HL-60/S4 (cell line): ENCODE results near the gene GAS2L2.

Source experiments
- in situ Hi-C: fragments of 300-500 bp; cut with MboI; formaldehyde crosslinking; loops from 2 replicates; pipeline ENCODE4 v1.14.3; 2022; ENCODE audit warnings: low sequenced_read_pairs

The GAS2L2 gene

GRCh38 chr17:35748341-35748841 lies 4.6 kb downstream of the GAS2L2 start:
- in situ Hi-C loops, result loop anchor here (25.0 kb wide), 1 partner anchor 586 kb away; no protein-coding TSS in a partner anchor

- in situ Hi-C loops, result loop anchor here (25.0 kb wide), 1 partner anchor 585 kb away; no protein-coding TSS in a partner anchor
Measured at GRCh38 chr17:35747540-35748017, 5.5 kb downstream of the GAS2L2 start.

DNA sequence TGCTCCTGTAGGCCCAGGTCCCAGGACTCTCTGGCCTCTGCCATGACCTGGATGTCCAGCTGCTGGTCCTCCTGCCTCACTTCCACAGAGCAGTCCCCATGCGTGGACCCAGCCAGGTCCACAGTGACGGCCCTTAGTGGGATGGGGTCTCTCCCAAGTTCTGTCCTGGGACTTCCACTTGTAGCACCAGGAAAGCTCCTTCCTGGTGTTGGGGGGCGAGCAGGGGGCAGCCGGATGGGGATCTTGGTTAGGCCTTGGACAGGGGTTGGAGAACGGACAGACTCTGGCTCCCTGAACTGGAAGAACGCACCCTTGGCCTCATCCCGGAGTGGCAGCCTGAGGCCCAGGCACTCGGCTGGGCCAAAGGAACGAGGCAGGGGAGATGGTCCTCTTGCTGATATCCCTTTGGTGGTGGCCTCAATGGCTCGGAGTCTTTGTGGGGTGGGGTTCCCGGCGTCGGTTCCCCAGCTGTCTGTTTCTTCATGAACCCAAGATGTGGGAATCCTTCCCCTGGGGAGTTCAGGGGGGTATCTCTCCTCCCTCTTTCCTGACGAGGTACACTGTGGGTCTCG lies 7.2 kb downstream of the GAS2L2 start:
- in situ Hi-C loops, result loop anchor here (25.0 kb wide), 1 partner anchor 584 kb away; no protein-coding TSS in a partner anchor

DNA sequence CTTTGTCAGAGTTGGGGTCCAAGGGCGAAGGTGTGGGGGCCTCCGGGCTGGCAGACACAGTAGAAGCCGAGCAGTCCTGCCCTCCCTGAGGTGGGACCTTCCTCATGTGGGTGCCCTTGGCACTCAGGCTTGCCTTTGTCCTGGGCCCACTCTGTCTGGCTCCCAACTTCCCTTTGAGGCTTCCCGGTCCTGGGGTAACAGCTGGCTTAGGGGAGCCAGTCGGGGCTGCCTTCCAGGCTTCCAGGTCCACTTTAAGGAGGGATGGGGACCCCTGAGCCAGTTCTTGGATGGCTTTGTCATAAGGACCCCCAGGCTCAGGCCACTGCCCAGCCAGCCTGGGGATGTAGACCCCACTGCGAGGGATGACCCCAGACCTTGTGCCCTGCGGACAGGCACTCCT lies 7.8 kb downstream of the GAS2L2 start:
- in situ Hi-C loops, result loop anchor here (25.0 kb wide), 1 partner anchor 583 kb away; no protein-coding TSS in a partner anchor

DNA sequence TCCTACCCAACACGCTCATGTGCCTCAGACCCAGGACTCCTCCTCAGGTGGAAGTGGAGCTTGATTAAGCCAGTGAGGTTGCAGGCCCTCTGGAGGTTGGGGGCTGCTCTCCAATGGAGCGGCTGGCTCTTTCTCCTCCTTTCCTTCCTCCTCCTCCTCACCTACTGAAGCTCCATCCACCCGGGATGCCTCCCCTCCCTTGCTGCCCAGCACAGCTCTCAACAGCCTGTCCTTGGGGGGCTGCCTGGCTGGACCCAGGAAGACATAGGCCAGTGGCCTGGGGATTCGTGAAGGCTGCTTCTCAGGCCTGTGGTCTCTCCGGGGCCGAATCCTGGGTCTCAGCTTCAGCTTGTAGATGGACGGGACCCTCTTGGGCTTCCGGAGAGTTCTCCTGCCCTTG lies 8.2 kb downstream of the GAS2L2 start:
- in situ Hi-C loops, result loop anchor here (25.0 kb wide), 1 partner anchor 583 kb away; no protein-coding TSS in a partner anchor

DNA sequence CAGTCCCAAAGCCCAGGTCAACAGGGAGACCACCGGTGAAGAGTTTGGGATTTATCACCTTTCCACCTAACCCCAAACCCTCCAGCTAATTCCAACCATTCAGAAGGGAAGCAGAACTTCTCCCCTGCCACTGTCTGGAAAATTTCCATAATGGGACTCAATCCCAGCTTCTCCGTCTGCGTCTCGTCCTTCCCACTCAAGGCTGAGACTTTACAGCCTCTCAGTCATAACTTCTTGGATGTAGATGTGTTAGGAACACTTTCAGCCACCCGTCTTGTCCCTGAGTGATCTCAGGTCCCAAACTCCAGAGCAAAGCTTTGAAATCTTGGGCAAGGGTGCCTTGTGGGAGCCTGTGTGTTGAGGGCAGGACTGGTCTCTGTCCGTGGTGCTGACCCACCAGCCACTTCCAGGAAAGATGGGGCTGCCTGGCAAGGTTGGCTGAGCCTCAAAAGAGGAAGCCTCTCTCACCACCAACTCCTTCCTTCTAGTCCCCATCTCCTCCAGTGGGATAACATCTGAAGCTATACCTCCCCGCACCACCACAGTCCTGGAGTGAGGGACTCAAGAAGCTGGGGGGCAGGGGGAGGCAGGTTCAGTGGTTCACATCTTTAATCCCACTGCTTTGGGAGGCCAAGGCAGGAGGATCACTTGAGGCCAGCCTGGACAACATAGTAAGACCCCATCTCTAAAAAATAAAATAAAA lies 9.3 kb downstream of the GAS2L2 start:
- in situ Hi-C loops, result loop anchor here (25.0 kb wide), 1 partner anchor 581 kb away; no protein-coding TSS in a partner anchor

GRCh38 chr17:35742896-35743477 lies 10.1 kb downstream of the GAS2L2 start:
- in situ Hi-C loops, result loop anchor here (25.0 kb wide), 1 partner anchor 581 kb away; no protein-coding TSS in a partner anchor

GRCh38 chr17:35742496-35742895 lies 10.5 kb downstream of the GAS2L2 start:
- in situ Hi-C loops, result loop anchor here (25.0 kb wide), 1 partner anchor 580 kb away; no protein-coding TSS in a partner anchor

DNA sequence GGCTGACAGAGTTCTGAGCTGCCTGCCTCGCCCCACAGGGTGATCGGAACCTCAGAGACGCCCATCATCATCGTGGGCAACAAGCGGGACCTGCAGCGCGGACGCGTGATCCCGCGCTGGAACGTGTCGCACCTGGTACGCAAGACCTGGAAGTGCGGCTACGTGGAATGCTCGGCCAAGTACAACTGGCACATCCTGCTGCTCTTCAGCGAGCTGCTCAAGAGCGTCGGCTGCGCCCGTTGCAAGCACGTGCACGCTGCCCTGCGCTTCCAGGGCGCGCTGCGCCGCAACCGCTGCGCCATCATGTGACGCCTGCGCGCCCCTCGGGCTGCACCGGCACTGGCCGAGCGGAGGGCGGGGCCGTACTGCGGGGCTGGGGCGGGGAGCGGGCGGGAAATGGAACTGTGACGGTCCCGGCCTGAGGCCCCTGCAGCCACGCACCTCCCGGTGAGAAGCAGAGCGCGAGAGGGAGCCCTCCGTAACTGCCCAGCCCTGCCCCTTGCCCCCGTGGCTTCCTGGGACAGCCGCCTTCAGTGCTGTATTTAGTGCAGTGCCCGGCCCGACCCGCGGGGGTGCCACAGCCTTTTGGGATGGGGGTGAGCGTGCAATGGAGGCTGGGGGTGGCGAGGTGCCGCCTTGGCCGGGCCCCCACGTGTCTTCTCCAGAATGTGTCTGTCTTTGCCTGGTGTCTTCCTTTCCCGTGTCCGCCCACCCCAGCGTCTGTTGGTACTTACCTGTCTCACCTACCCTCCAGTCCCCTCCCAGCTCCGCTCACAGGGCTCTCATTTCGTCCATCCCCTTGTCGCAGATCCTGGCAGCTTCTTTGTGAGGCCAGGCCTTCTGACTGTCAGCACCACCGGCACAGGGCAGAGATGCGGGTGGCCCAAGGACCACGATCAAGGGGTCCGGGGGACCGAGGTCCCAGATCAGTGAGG lies 11.8 kb downstream of the GAS2L2 start:
- in situ Hi-C loops, result loop anchor here (25.0 kb wide), 1 partner anchor 579 kb away; no protein-coding TSS in a partner anchor

DNA sequence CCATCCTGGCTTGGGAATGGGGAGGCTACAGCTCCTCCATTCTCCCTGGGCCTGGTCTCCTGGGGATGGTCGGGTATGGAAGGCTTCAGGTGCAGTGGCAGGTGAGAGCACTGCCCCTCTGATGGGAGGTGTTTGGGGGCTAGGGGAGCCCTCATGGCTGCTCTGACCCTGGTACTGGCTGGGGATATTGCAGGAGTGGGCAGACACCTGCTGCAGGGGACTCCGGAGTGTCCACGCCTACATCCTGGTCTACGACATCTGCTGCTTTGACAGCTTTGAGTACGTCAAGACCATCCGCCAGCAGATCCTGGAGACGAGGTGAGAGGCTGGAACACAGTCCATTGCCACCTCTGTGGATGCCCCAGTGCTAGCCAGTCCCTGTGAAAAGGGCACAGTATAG lies 12.8 kb downstream of the GAS2L2 start:
- in situ Hi-C loops, result loop anchor here (25.0 kb wide), 1 partner anchor 578 kb away; no protein-coding TSS in a partner anchor

- in situ Hi-C loops, result loop anchor here (10.0 to 25.0 kb wide), 2 partner anchors 134 to 576 kb away; no protein-coding TSS in a partner anchor
Measured at GRCh38 chr17:35738519-35739133, 14.4 kb downstream of the GAS2L2 start.

GRCh38 chr17:35736236-35736635 lies 16.8 kb downstream of the GAS2L2 start:
- in situ Hi-C loops, result loop anchor here (10.0 to 25.0 kb wide), 2 partner anchors 131 to 574 kb away; no protein-coding TSS in a partner anchor

DNA sequence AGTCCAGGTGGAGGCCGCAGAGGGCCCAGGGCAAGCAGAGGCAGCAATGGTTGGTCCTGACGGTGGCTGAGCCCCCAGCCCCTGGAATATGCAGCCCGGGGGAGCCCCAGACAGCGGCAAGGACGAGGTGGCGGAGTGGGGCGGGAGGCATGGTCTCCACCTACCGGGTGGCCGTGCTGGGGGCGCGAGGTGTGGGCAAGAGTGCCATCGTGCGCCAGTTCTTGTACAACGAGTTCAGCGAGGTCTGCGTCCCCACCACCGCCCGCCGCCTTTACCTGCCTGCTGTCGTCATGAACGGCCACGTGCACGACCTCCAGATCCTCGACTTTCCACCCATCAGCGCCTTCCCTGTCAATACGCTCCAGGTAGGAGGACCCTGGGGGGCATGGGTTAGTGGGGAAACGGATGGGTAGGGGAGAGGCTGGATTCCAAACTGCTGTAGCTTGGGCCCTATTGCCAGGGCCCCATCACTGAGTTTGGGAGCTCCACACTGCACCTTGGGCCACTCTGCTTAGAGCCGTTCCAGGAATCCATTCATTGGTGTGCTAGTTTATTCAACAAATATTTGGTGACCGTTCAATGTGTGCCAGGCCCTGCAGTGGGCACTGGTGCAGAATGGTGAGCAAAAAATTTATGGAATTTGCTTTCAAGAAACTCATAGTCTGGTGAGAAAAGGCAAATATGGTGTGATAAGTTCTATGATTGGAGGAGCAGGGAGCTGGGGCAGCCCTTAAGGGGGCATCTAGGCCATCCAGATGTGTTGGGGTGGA lies 17.8 kb downstream of the GAS2L2 start:
- in situ Hi-C loops, result loop anchor here (10.0 to 25.0 kb wide), 2 partner anchors 130 to 573 kb away; no protein-coding TSS in a partner anchor

DNA sequence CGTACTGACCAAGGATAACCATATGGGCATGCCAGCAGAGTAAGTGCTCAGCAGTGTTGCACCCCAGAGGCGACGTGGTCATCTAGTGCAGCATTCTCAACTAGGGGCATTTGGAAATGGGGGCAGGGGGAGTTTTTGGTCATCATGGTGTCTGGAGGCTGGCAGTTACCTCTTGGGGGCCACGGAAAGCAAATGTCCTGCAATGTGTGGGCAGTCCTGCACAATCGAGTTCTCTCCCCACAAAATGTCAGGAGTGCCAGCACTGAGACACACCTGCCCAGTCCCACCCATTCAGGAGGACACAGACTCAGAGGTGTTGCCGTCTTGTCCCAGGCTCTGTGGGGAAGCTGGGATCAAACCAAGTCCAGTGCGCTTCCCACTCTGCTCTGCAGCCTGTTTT lies 18.6 kb downstream of the GAS2L2 start:
- in situ Hi-C loops, result loop anchor here (10.0 to 25.0 kb wide), 2 partner anchors 130 to 572 kb away; no protein-coding TSS in a partner anchor

DNA sequence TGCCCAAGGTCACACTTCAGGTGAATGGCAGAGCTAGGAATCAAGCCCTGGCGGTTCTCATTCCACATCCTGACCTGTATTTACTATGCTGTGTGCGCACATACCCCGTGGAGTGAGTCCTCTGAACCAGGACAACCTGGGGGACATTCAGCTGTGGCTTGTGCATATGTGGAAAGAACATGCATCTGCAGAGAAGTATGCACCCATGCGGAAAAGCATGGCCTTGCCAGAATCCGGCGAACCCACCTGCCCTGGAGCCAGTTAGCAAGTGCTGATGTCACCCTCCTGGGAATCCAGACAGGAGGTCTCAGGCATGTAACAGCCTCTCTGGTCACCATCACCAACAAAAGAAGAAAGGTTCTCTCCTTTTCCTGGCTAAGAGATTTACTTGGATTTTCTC lies 19.7 kb downstream of the GAS2L2 start:
- in situ Hi-C loops, result loop anchor here (10.0 to 25.0 kb wide), 2 partner anchors 129 to 571 kb away; no protein-coding TSS in a partner anchor

DNA sequence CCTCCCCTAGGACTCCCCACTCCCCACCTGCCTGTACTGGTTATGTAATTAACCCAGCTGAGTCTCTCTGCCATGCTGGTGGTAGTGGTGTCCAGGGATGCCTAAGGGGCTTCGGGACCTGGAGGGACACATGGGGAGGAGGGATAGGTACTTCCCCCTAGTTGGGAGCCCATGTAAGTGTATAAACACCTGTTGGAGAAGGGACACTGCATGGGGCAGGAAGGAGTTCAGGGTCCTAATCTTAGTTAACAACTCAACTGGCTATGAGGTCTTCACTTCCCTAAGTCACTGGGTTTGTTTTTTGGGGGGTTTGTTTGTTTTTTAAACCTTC lies 20.3 kb downstream of the GAS2L2 start:
- in situ Hi-C loops, result loop anchor here (10.0 to 25.0 kb wide), 2 partner anchors 128 to 570 kb away; no protein-coding TSS in a partner anchor

DNA sequence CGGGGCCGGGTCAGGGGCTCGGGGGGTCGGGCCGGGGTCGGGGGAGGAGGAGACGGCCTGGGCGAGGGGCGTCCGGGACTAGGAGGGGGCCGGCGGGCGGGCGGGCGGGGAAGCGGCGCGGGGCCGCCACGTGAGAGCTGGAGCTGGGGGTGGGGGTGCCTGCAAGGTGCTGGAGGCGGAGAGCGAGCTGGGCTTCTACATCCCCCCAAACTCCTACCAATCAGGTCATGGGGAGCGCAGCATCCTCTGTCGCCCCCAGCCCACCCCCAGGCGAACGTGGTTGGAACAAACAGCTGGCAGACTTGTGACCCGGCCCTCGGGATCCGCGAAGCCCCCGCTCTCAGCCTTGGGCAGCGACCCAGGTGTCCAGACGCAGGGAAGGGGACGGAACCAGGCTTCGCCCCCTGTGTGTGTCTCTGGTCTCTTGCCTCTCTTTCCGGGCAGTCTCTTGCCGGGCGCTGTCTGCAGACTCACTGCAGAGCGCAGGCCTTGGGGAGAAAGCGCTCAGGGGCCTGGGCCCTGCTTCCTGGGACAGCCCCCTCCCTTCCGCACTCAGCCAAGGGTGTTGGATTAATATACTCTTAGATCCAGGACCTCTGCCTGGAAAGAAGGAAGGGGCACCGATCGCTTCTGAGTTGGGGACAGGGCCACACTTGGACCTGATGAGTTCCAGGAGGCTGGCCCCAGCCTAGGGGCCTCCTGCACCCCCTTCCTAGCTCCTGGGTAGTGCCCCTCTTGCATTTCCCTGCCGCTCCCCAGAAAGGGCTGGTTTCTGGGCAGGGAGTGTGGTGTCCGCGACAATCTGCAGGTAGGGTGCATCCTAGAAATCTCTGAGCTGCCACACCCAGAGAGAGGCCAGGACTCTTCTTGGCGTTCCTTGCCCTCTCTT lies 20.9 kb downstream of the GAS2L2 start:
- in situ Hi-C loops, result loop anchor here (10.0 to 25.0 kb wide), 2 partner anchors 127 to 570 kb away; no protein-coding TSS in a partner anchor
